HCT116 (cell line): Measurements from ENCODE around the gene USP10. TPM values are rescaled to one million over a fixed set of nuclear protein-coding genes. Genes with fewer than 3 reads are reported as not detected.

Experiments used
- ATAC-seq: fragments of 200-7000 bp; cut with Tn5 transposase; 2 replicates; pipeline ENCODE4 v1.9.1; 2020; ENCODE audit warnings: mild to moderate bottlenecking, moderate library complexity
- BruUV-seq: library from RNA; stranded (reverse); fragments of 400-500 nt; replicated peaks from 2 replicates; lab custom pipeline; 2021; lab: Mats Ljungman, UMichigan
- CTCF ChIA-PET: fragments of 300-600 bp; sonication (Branson Sonifier 250); formaldehyde crosslinking; loops from one replicate; lab custom pipeline; 2021; ENCODE audit warnings: antibody characterized with exemption; lab: Charles Lee
- POLR2A ChIA-PET: fragments of 300-600, 350-600 bp; sonication (Branson Sonifier 250); formaldehyde crosslinking; loops from one replicate; lab custom pipeline; 2021; ENCODE audit warnings: antibody characterized with exemption; lab: Charles Lee
- RAD21 ChIA-PET, 2 experiments: fragments of 300-600 bp; sonication (Branson Sonifier 250); formaldehyde crosslinking; loops; one replicate each; lab custom pipeline; 2023; ENCODE audit warnings: low total read pairs in 2 of 2; ENCODE audit not compliant: uncharacterized antibody in 2 of 2, unreplicated experiment in 2 of 2, low non-redundant PET in 1 of 2; lab: Charles Lee
- DNase-seq: peaks from one replicate; pipeline ENCODE4 v3.0.0-alpha.2; 2010; ENCODE audit warnings: low read depth, low spot score
- H2AFZ ChIP-seq: fragments of 200-600 bp; shearing (Covaris generic), sonication (generic); 2 replicates; pipeline ENCODE4 v1.6.1; 2017; ENCODE audit warnings: low read depth, mixed run types, mixed read lengths, antibody characterized with exemption, low read length; ENCODE audit not compliant: poor library complexity, severe bottlenecking
- H3K27ac ChIP-seq: 2 replicates; pipeline ENCODE4 v1.5.1; 2012; ENCODE audit warnings: low read depth, low read length
- H3K27me3 ChIP-seq: fragments of 200-600 bp; sonication (generic); 2 replicates; pipeline ENCODE4 v1.6.1; 2016; ENCODE audit warnings: mixed run types, low read length, mixed read lengths; ENCODE audit not compliant: insufficient read depth
- H3K36me3 ChIP-seq, 2 experiments: fragments of 200-500 bp in 1 of 2; fragments of 200-600 bp in 1 of 2; sonication (Bioruptor generic) in 1 of 2; sonication (generic) in 1 of 2; 2 replicates each; pipeline versions ENCODE4 v1.5.1 to v1.6.1; 2014 to 2016; ENCODE audit warnings: low read length in 2 of 2, inconsistent platforms in 1 of 2, mixed read lengths in 1 of 2, mixed run types in 1 of 2; ENCODE audit not compliant: insufficient read depth in 2 of 2, control insufficient read depth in 1 of 2
- H3K4me1 ChIP-seq, 2 experiments: fragments of 200-600 bp in 1 of 2; sonication (generic) in 1 of 2; 2 replicates each; pipeline versions ENCODE4 v1.5.1 to v1.6.1; 2012 to 2017; ENCODE audit warnings: low read length in 2 of 2, inconsistent platforms in 1 of 2, mild to moderate bottlenecking in 1 of 2, mixed read lengths in 1 of 2, mixed run types in 1 of 2, moderate library complexity in 1 of 2; ENCODE audit not compliant: insufficient read depth in 2 of 2, control insufficient read depth in 1 of 2
- H3K4me2 ChIP-seq: fragments of 200-600 bp; sonication (generic); 2 replicates; pipeline ENCODE4 v1.6.1; 2017; ENCODE audit warnings: mixed run types, low read length, mixed read lengths
- H3K4me3 ChIP-seq, 2 experiments: fragments of 200-600 bp in 1 of 2; sonication (generic) in 1 of 2; replicated peaks in 1 of 2; 2 replicates each; pipeline ENCODE4 v1.5.1; 2011 to 2016; ENCODE audit warnings: low read length in 2 of 2, control low read depth in 1 of 2, low read depth in 1 of 2, mild to moderate bottlenecking in 1 of 2, mixed read lengths in 1 of 2, mixed run types in 1 of 2
- H3K79me2 ChIP-seq: fragments of 200-600 bp; sonication (generic); 2 replicates; pipeline ENCODE4 v1.6.1; 2017; ENCODE audit warnings: mild to moderate bottlenecking, mixed run types, low read length, moderate library complexity, mixed read lengths; ENCODE audit not compliant: insufficient read depth
- H3K9ac ChIP-seq: fragments of 200-600 bp; sonication (generic); 2 replicates; pipeline ENCODE4 v1.6.1; 2016; ENCODE audit warnings: low read length, mixed read lengths
- H3K9me2 ChIP-seq: fragments of 200-600 bp; sonication (generic), shearing (Covaris generic); 2 replicates; pipeline ENCODE4 v1.6.1; 2017; ENCODE audit warnings: mixed run types, mild to moderate bottlenecking, moderate library complexity; ENCODE audit not compliant: insufficient read depth
- H3K9me3 ChIP-seq, 2 experiments: fragments of 200-500 bp in 1 of 2; fragments of 200-600 bp in 1 of 2; sonication (Bioruptor generic) in 1 of 2; sonication (generic) in 1 of 2; 2 replicates each; pipeline ENCODE4 v1.6.1; 2014 to 2017; ENCODE audit warnings: low read length in 2 of 2, mixed read lengths in 2 of 2, inconsistent platforms in 1 of 2, low read depth in 1 of 2, mild to moderate bottlenecking in 1 of 2, mixed run types in 1 of 2, moderate library complexity in 1 of 2; ENCODE audit not compliant: control insufficient read depth in 1 of 2, insufficient read depth in 1 of 2
- H4K20me1 ChIP-seq: fragments of 200-600 bp; sonication (generic), shearing (Covaris generic); 2 replicates; pipeline ENCODE4 v1.6.1; 2017; ENCODE audit warnings: mixed run types, mild to moderate bottlenecking, moderate library complexity; ENCODE audit not compliant: insufficient read depth
- EGR1 ChIP-seq: IDR thresholded peaks from 2 replicates; pipeline ENCODE4 v1.6.1; 2012; ENCODE audit warnings: low read depth
- EZH2 ChIP-seq: fragments of 200-600 bp; sonication (generic); IDR thresholded peaks from 2 replicates; pipeline ENCODE4 v1.6.1; 2017; ENCODE audit warnings: antibody characterized with exemption, mixed run types
- EZH2phosphoT487 ChIP-seq: fragments of 200-600 bp; IDR thresholded peaks from 2 replicates; pipeline ENCODE4 v1.6.1; 2018; ENCODE audit warnings: antibody characterized with exemption, borderline replicate concordance
- FOSL1 ChIP-seq: IDR thresholded peaks from 2 replicates; pipeline ENCODE4 v1.6.1; 2012; ENCODE audit warnings: low read depth
- RAD21 ChIP-seq: IDR thresholded peaks from 2 replicates; pipeline ENCODE4 v1.6.1; 2012; ENCODE audit warnings: low read depth, mild to moderate bottlenecking
- YY1 ChIP-seq: IDR thresholded peaks from 2 replicates; pipeline ENCODE4 v1.6.1; 2011; ENCODE audit warnings: low read length, low read depth, moderate library complexity, mild to moderate bottlenecking; ENCODE audit not compliant: insufficient replicate concordance; ENCODE audit errors: extremely low read depth
- intact Hi-C: fragments of 100-400 bp; cut with micrococcal nuclease; formaldehyde crosslinking; loops from 2 replicates; pipeline ENCODE4 v1.10.0; 2022
- total RNA-seq: library from RNA; stranded (reverse); gene quantifications from one replicate; pipeline ENCODE4 v1.2.1, GENCODE V29; 2021; ENCODE audit not compliant: unreplicated experiment
- TF ChIP-seq, protein P1 (sequence below): IDR thresholded peaks from 2 replicates; pipeline ENCODE4 v1.6.1; 2012
- TF ChIP-seq, protein P2 (sequence below): IDR thresholded peaks from 2 replicates; pipeline ENCODE4 v1.6.1; 2012; ENCODE audit warnings: low read depth

USP10 gene
- total RNA-seq, 1 experiment from 2014 or later = 175 TPM

DNA sequence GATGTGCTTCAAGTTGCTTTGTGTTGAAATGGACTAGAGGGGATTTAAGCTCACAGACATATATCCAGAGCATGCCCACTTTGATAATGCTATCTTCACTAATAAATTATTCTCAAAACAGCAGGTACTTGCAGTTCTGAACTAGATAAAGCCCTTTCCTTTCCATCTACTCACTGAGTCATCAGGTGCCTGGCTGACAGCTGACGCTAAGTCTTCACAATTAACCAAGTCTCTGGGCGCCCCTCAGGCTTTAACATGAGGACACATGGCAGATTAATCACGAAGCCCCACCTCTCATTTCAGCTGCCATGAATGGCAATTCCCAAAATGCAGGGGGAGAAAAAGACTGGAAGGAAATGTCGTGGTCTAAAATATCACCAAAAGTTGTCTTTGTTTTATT, 90.5 kb downstream of the USP10 start:
- DNase-seq (no peak), ATAC-seq (no peak)
- Histone ChIP-seq H3K79me2 (no peaks in the 10 kb centered on the region), H4K20me1 (no peaks in the 10 kb centered on the region), H3K4me1 (0 out of 4 replicates have a peak, but pooled peaks cover 0 to 2% of the 10 kb centered on the region in 2 experiments), H3K27me3 (no peaks in the 10 kb centered on the region), H3K9me3 (no peaks in the 10 kb centered on the region), H3K4me3 (no peak overlapping the region), H3K9me2 (no peaks in the 10 kb centered on the region), H3K36me3 (no peaks in the 10 kb centered on the region), H3K27ac (no peak overlapping the region), H2AFZ (no peak overlapping the region), H3K4me2 (no peak overlapping the region), H3K9ac (no peak overlapping the region)
- no peak for TF ChIP-seq FOSL1
- TF ChIP-seq RAD21 = no peak
- TF ChIP-seq EZH2 = no peak
- TF ChIP-seq, protein P1, sequence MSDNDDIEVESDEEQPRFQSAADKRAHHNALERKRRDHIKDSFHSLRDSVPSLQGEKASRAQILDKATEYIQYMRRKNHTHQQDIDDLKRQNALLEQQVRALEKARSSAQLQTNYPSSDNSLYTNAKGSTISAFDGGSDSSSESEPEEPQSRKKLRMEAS = no peak
- TF ChIP-seq EZH2phosphoT487 = no peak
- CTCF ChIA-PET = no interaction called here
- intact Hi-C loops = no loop called here
- RAD21 ChIA-PET = no interaction called here
- POLR2A ChIA-PET = no interaction called here
- BruUV-seq = no TSS peak

DNA sequence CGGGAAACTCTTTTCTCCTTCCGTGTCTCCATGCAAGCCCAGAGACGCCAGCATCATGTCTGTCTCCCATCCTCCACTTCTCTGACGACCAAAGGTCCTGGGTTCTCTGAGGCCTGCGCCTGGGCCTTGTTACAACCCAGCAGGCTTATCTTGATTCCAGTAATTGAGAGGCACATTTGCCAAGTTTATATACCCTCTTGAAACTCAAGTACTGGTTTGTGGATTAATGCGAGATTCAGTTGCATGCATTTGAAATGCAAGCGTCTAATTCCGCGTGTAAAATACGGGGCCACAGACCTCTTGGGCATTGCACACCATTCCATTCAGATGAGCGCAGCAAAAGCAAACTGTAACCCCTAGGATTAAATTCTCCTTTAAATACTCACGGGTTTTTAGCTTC, 91.3 kb downstream of the USP10 start:
- no peak overlapping the region for H3K4me2 ChIP-seq
- H3K9ac ChIP-seq = no peak overlapping the region
- H3K9me3 ChIP-seq = no peaks in the 10 kb centered on the region
- H3K27me3 ChIP-seq = no peaks in the 10 kb centered on the region
- H3K4me3 ChIP-seq = no peak overlapping the region
- ChIA-PET RAD21 (no interaction called here), CTCF (no interaction called here), POLR2A (interaction anchor here (1.0 kb wide), 1 partner anchor 29 kb away, joined by 3 read pairs; the partner anchor contains the start of gene CRISPLD2)
- peaks cover 0 to 3% of the 10 kb centered on the region in 2 experiments; a peak in 1 of 4 replicates for H3K4me1 ChIP-seq
- no peaks in the 10 kb centered on the region for H3K79me2 ChIP-seq
- no peaks in the 10 kb centered on the region for H4K20me1 ChIP-seq
- TF ChIP-seq, protein P2, sequence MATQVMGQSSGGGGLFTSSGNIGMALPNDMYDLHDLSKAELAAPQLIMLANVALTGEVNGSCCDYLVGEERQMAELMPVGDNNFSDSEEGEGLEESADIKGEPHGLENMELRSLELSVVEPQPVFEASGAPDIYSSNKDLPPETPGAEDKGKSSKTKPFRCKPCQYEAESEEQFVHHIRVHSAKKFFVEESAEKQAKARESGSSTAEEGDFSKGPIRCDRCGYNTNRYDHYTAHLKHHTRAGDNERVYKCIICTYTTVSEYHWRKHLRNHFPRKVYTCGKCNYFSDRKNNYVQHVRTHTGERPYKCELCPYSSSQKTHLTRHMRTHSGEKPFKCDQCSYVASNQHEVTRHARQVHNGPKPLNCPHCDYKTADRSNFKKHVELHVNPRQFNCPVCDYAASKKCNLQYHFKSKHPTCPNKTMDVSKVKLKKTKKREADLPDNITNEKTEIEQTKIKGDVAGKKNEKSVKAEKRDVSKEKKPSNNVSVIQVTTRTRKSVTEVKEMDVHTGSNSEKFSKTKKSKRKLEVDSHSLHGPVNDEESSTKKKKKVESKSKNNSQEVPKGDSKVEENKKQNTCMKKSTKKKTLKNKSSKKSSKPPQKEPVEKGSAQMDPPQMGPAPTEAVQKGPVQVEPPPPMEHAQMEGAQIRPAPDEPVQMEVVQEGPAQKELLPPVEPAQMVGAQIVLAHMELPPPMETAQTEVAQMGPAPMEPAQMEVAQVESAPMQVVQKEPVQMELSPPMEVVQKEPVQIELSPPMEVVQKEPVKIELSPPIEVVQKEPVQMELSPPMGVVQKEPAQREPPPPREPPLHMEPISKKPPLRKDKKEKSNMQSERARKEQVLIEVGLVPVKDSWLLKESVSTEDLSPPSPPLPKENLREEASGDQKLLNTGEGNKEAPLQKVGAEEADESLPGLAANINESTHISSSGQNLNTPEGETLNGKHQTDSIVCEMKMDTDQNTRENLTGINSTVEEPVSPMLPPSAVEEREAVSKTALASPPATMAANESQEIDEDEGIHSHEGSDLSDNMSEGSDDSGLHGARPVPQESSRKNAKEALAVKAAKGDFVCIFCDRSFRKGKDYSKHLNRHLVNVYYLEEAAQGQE = no peak
- TF ChIP-seq, protein P1 = no peak
- TF ChIP-seq EGR1 (no peak), YY1 (no peak)
- intact Hi-C loops = no loop called here
- no peak for DNase-seq
- H3K36me3 ChIP-seq = no peaks in the 10 kb centered on the region
- H3K27ac ChIP-seq = no peak overlapping the region
- ATAC-seq = no peak
- H2AFZ ChIP-seq = no peak overlapping the region
- H3K9me2 ChIP-seq = no peaks in the 10 kb centered on the region
- BruUV-seq = no TSS peak
